Measurements from ENCODE around the gene SPAG8. TPM values are rescaled to one million over a fixed set of nuclear protein-coding genes. Genes with fewer than 3 reads are reported as not detected.

Gene SPAG8
- total and polyA plus RNA-seq, 2 donors (not counting 1 experiment from before 2014, with no cell fraction given), result 2.0 to 5.4 TPM

- H3K9me3 Mint-ChIP-seq (ENCODE audit: insufficient read depth), result no peaks in the 10 kb centered on the region
- no peak for TF ChIP-seq CTCF (IDR thresholded peaks at IDR 0.05)
- no peak for TF ChIP-seq EZH2 (IDR thresholded peaks at IDR 0.05; ENCODE audit: borderline replicate concordance, insufficient read depth, low read depth, low read length, poor library complexity, severe bottlenecking)
- POLR2A ChIA-PET, result interaction anchor here (1.3 to 1.6 kb wide), 2 partner anchors 17 to 63 kb away, joined by 3 to 4 read pairs; partner anchors contain the start of genes FAM221B and TMEM8B
- H3K27ac ChIP-seq (ENCODE audit: low read length in 2 of 2), result peak overlapping the region; percentile 50 to 70
- intact Hi-C loops (cut with micrococcal nuclease), result loop anchor here (1.0 to 5.0 kb wide), 2 partner anchors 63 to 1144 kb away; a partner anchor contains a TSS
- no peak for DNase-seq
- H3K9ac ChIP-seq (ENCODE audit: low read length), result peak overlapping the region; percentile 60
- WGBS (ENCODE audit: insufficient coverage), result 23% methylated on average over 12 of the region's 12 CpGs
- no peaks in the 10 kb centered on the region for H3K27me3 ChIP-seq (replicated peaks in 1 of 4; ENCODE audit: control extremely low read depth in 1 of 4, control insufficient read depth in 3 of 4, insufficient read depth in 4 of 4, low read length in 3 of 4)
- no peaks in the 10 kb centered on the region for H3K79me2 ChIP-seq (ENCODE audit: control insufficient read depth, insufficient read depth, low read length)
- H3K4me2 ChIP-seq (replicated peaks; ENCODE audit: low read depth, low read length, poor library complexity, severe bottlenecking), result peak overlapping the region; percentile 77
- peak overlapping the region; percentile 97 for H3K4me3 Mint-ChIP-seq
- no peaks in the 10 kb centered on the region for H3K27me3 Mint-ChIP-seq
- peaks cover 26 to 33% of the 10 kb centered on the region in 2 donors for H3K4me1 ChIP-seq (ENCODE audit: control insufficient read depth in 2 of 2, insufficient read depth in 2 of 2, low read length in 2 of 2)
- ATAC-seq (ENCODE audit: low read depth), result no peak
- peak overlapping the region; percentile 54 to 76 (median 61) for H3K4me3 ChIP-seq (ENCODE audit: control extremely low read depth in 1 of 5, extremely low read depth in 1 of 5, insufficient read depth in 1 of 5, low read depth in 2 of 5, low read length in 4 of 5)
- peaks cover 30% of the 10 kb centered on the region for H3K4me1 Mint-ChIP-seq
- peak overlapping the region; percentile 81 for H2AFZ ChIP-seq (ENCODE audit: insufficient read depth, low read depth, low read length, poor library complexity, severe bottlenecking)
- H3K27ac Mint-ChIP-seq, result peak overlapping the region; percentile 96
- CTCF ChIA-PET, result interaction anchor here (0.7 to 4.6 kb wide), 12 partner anchors 9 to 207 kb away, joined by 3 to 58 read pairs (median 5); partner anchors contain the start of genes CREB3, FAM221B, NPR2 and TLN1
- H3K9me3 ChIP-seq (ENCODE audit: control extremely low read depth in 1 of 3, control insufficient read depth in 2 of 3, insufficient read depth in 1 of 3, low read length in 2 of 3), result no peaks in the 10 kb centered on the region
- H4K20me1 ChIP-seq (ENCODE audit: control insufficient read depth, insufficient read depth, low read length, poor library complexity, severe bottlenecking), result no peaks in the 10 kb centered on the region
- H3K36me3 ChIP-seq (replicated peaks in 1 of 2; ENCODE audit: control extremely low read depth in 1 of 2, control insufficient read depth in 1 of 2, extremely low read depth in 1 of 2, insufficient read depth in 2 of 2, low read length in 1 of 2), result peaks cover 0 to 8% of the 10 kb centered on the region in 2 experiments
Measured at GRCh38 chr9:35811381-35812024, 559 bp downstream of the SPAG8 start.

- Mint-ChIP-seq H3K9me3 (ENCODE audit: insufficient read depth) (no peaks in the 10 kb centered on the region), H3K27me3 (no peaks in the 10 kb centered on the region), H3K27ac (no peak overlapping the region), H3K4me3 (no peak overlapping the region), H3K4me1 (peaks cover 26% of the 10 kb centered on the region)
- Histone ChIP-seq H3K36me3 (replicated peaks in 1 of 2; ENCODE audit: control extremely low read depth in 1 of 2, control insufficient read depth in 1 of 2, extremely low read depth in 1 of 2, insufficient read depth in 2 of 2, low read length in 1 of 2) (peaks cover 0 to 17% of the 10 kb centered on the region in 2 experiments), H3K4me3 (ENCODE audit: control extremely low read depth in 1 of 5, extremely low read depth in 1 of 5, insufficient read depth in 1 of 5, low read depth in 2 of 5, low read length in 4 of 5) (no peak overlapping the region), H3K9me3 (ENCODE audit: control extremely low read depth in 1 of 3, control insufficient read depth in 2 of 3, insufficient read depth in 1 of 3, low read length in 2 of 3) (no peaks in the 10 kb centered on the region), H3K27ac (ENCODE audit: low read length in 2 of 2) (no peak overlapping the region), H4K20me1 (ENCODE audit: control insufficient read depth, insufficient read depth, low read length, poor library complexity, severe bottlenecking) (no peaks in the 10 kb centered on the region), H3K27me3 (replicated peaks in 1 of 4; ENCODE audit: control extremely low read depth in 1 of 4, control insufficient read depth in 3 of 4, insufficient read depth in 4 of 4, low read length in 3 of 4) (no peaks in the 10 kb centered on the region), H3K79me2 (ENCODE audit: control insufficient read depth, insufficient read depth, low read length) (no peaks in the 10 kb centered on the region), H2AFZ (ENCODE audit: insufficient read depth, low read depth, low read length, poor library complexity, severe bottlenecking) (no peak overlapping the region), H3K4me1 (ENCODE audit: control insufficient read depth in 2 of 2, insufficient read depth in 2 of 2, low read length in 2 of 2) (peaks cover 26 to 33% of the 10 kb centered on the region in 2 donors), H3K9ac (ENCODE audit: low read length) (no peak overlapping the region), H3K4me2 (replicated peaks; ENCODE audit: low read depth, low read length, poor library complexity, severe bottlenecking) (no peak overlapping the region)
- DNase-seq, result no peak
- 88% methylated on average over 3 of the region's 7 CpGs for WGBS (ENCODE audit: insufficient coverage)
- intact Hi-C loops (cut with micrococcal nuclease), result loop anchor here (5.0 kb wide), 1 partner anchor 1143 kb away; a partner anchor contains a TSS
- ChIA-PET CTCF (no interaction called here), POLR2A (no interaction called here)
- no peak for ATAC-seq (ENCODE audit: low read depth)
- no peak for TF ChIP-seq EZH2 (IDR thresholded peaks at IDR 0.05; ENCODE audit: borderline replicate concordance, insufficient read depth, low read depth, low read length, poor library complexity, severe bottlenecking)
- TF ChIP-seq CTCF (IDR thresholded peaks at IDR 0.05), result no peak
Measured at GRCh38 chr9:35810122-35810521, 1.9 kb downstream of the SPAG8 start.

Measured in B cell (primary cell).